CD4-positive, alpha-beta T cell treated with Interleukin-17A for 4 hours (primary cell): Measurements from ENCODE around the gene FARP1.
"Not testable (repeated sequence)": the region's sequence is repeated elsewhere in the genome, so short reads cannot be mapped to it uniquely, and the experiment has no call there.

Experiments
- DNase-seq: peaks from one replicate; pipeline ENCODE4 v3.0.0-alpha.2; 2020; ENCODE audit warnings: mixed read lengths

The FARP1 gene

DNA sequence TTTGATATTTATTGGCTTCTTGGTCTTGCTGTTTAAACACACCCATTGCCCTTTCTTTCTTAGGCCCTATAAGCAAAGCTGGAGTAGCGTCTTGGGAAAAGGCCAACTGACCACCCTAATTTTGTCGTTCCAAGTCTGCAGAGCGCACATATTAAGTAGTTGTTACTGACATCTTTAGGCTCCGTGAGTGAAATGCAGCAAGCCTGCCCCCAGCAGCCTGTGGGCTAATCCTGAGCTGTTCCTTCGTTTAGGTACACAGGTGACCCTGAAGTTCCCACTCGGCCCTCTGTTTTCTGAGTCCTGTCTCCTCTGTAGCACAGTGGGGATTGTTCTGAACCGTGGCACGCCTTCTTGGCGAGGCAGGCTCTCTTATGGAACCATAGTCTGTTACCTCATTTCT lies 263.5 kb downstream of the FARP1 start:
- DNase-seq: no peak

DNA sequence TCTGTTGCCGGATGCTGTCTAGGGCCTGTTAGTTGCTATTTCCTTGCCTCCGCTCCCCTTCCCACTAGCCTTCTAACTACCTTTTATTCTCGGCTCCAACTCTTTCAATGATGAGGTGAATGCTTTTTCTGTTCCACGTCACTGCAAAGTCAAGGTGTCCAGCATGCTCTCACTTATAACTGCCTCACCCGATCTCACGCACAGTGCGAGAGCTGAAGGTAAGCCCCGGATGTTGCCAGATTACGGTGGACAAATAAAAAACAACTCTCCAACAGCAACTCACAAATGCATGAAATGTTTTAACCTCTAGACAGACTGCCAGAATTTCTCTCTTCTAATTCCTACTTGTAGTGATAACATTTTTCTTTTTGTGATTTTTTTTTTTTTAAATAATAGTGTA lies 264.1 kb downstream of the FARP1 start:
- DNase-seq: no peak

DNA sequence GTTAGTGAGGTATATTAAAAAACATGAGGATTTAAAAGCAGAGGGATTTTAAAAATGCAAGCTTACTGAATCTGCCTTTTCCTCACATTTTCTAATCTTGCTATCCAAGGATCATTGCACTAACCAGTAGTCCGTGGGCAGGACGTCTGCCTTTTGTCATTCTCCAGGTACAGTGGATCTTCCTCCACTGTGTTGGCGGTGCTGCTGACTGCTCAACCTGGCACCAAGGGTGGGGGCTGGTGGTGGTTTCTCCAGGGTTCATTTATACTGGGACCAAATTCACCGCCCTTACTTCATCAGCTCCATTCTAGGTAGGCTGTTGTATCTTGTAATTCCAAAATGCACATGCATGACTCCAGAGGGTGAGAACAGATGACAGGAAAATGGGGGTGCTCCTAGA lies 264.7 kb downstream of the FARP1 start:
- no peak for DNase-seq

DNA sequence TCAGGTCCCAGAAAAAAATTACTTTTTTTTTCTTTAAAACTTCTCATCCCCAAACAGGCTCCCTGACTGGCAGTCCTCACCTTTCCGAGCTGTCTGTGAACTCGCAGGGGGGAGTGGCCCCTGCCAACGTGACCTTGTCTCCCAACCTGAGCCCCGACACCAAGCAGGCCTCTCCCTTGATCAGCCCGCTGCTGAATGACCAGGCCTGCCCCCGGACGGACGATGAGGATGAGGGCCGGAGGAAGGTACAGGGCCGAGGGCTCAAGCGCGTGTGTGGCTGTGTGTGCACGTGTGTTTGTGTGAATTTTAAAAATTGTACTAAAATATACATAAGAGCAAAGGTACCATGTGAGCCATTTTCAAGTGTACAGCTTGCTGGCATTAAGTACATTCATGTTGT lies 266.4 kb downstream of the FARP1 start:
- DNase-seq: no peak

DNA sequence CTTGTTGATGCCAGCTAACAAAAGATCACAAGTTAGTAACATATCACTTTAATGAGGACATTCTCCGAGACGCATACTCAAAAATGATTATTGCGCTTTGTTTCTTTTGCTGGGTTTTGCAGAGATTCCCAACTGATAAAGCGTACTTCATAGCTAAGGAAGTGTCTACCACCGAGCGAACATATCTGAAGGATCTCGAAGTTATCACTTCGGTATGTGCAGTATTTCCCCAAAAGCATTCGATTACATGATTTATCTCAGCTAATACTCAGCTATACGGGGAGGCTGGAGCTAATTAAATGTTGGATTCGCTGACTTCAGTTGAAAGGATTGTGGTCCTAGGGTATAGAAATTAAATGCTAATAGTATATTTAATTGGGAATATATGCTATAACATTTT lies 267.7 kb downstream of the FARP1 start:
- no peak for DNase-seq

DNA sequence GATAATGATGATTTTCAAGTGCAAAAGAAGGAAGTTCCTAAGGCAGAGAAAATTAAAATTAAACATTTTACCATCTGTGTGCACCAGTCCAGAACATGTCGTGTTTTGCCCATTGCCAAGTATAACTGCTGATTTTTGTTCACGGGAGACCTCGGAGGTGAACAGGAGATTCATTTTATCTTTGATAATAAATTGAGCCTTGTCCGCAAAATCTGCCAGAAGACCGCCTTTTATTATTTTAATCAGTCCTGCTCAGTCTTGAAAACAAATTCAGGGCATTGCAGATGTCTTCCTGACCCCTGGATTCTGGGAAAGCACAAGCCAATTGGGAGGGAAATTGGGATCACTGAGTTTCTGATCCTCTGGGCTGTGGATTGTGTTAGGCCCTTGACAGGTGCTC lies 268.1 kb downstream of the FARP1 start:
- no peak for DNase-seq

DNA sequence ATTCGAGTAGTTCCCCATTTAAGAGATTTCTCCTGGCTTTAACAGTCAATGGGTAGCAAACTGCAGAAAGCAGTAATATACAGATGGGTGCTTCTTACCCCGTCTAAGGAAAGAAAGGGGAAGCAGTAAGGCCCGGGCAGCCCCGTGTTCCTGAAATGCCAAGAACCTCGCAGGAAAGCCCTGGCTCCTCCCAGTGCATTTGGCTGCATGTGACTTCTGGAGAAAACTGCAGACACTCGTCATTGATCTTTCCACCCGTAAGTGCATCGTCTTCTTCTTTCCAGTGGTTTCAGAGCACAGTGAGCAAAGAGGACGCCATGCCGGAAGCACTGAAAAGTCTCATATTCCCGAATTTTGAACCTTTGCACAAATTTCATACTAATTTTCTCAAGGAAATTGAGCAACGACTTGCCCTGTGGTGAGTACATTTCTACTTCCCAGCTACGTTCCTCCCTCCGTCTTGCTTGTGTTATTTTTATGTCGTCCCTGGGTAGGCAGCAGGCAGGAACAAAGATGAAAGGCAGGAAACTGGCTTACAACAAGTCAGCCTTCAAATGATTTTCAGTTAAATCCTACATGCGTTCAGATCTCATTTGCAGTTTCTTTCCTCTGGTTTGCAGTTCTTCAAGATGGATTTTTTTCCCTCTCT lies 268.8 kb downstream of the FARP1 start:
- peak; percentile 22 for DNase-seq

DNA sequence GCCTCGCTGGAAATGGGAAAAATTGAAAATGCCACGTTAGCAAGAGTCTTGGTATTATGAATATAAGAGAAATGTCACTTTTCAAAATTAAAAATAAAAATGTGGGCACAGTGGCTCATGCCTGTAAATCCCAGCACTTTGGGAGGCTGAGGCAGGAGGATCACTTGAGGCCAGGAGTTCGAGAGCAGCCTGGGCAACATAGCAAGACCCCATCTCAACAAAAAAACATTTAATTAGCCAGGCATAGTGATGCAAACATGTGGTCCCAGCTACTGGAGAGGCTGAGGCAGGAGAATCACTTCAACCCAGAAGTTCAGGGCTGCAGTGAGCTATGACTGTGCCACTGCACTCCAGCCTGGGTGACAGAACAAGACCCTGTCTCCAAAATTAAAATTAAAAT lies 270.4 kb downstream of the FARP1 start:
- not testable (repeated sequence) for DNase-seq

DNA sequence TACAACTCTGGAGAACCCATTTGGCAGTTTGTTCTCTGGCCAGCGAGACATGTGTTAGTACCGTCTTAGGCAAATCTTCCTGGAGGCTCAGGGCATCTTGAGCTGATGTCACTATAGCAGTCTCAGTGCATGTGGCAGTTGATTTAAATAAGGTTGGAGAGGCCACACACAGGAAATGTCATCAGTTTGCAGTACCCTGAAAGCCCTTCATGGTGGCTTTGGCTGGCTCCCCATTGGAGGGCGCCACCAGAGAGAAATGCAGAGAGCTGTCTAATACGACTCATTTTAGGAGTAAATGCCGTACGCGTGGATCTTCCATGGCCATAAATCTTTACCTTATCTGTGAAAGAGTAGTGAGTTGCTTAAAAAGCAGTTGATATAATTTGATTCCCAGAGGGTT lies 270.9 kb downstream of the FARP1 start:
- DNase-seq: no peak

DNA sequence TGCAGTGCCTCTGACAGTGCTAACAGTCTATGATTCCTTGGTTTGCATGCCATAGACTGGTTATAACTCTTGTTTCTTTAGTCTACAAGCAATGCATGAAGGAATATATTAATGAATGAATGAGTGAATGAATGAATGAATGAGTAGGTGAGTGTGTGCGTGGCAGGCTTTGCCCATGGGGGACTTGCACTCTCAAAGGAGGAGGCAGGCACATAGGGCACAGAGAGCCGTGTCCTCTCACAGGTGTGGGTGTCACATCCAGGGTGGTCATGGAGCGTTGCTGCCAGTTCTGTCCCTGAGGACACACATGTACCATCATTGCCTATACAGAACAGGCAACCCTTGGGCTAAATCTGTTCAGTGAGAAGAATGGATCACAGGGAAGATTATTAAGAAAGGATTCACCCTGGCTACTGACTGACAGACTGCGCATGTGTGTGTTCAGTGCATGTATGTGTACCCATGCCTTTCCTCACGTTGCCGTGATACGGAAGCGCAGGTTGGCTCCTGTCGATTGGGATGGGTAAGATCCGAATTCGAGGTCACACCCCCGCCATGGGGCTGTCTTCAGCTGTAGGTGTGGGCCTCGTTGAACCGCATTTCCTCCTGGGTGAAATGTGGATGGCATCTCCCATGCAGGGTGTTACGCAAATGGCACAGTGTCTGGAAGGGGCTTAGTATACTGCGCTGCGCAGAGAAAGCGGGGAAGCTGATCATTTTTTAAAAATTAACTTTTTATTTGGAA lies 272.6 kb downstream of the FARP1 start:
- no peak for DNase-seq

DNA sequence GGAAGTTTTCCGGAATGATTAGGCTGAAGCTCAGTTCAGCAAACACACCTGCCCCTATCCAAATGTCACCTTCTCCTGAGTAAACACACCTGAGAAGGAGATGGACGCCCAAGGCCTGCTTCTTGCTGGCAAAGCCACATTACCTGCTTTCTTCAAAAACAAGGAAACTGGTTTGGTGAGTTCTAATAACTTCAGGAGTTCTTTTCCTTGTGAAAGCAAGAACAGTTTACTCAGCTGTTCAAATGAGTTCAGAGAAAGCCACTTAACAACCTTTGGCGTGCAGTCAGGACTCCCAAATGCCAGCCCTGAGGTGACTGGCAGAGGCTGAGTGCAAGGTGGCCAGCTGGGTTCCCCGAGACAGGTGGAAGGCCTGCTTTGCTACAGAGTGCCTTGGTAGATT lies 273.5 kb downstream of the FARP1 start:
- no peak for DNase-seq

DNA sequence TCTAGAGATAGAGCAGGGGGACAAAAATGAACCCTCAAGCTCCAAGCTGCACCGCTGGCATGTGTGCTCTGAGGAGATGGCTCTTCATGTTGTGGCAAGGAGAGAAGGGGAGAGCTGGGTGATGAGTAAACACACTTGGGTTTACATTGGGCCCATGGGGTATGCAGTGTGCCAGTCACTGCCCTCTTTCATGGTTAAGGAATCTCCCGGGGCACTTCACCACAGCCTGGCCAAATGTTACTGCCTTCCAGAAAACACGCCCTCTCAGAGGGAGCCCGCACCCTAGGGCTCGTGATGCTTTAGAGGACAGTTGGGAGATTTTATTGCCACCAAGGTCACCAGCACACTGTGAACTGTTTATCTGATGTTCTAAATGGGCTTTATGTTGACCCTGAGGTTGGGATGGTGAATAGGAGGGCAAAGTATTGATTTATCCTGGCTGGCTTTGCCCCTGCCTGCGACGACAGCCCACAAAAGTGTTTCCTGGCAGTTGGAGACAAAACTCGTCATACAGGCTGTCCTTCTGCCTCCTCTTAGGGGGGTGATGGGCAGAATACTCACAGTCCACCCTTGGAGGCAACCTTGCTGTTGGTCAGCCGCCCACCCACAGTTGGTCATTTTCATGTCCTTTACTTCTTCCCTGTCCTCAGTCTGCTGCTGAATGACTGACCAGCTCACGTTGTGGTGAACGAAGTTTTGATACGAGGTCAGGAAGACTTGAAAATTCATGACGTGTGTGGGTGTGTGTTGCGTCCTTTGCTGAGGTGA lies 277.1 kb downstream of the FARP1 start:
- no peak for DNase-seq

DNA sequence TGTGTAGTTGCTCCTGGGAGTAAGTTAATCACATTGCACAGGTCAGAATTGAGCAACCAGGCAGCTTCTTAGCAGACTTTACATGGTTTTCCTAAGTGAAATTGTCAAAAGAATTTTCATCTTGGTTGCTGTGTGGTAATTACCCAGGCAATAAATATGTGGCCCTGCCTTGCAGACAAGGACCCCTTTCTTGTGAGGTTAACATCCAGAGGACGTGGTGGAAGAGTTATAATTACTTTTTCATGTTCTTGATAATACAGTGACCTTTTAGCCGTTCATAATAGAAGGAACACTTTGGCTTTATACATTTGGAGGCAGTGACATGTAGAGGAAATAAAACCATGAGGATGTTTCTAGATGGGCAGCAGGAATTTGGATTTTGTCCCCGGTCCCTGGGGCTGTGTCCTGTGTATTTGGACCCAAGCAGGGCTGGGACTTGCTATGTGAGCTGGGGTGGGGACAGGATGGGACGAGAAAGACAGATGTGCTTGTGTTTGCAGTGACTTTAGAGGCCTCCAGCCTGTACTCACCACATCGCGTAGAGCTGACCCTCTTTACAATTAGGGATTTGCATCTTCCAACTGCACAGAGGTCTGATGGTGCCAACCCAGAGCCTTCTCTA lies 277.8 kb downstream of the FARP1 start:
- no peak for DNase-seq

DNA sequence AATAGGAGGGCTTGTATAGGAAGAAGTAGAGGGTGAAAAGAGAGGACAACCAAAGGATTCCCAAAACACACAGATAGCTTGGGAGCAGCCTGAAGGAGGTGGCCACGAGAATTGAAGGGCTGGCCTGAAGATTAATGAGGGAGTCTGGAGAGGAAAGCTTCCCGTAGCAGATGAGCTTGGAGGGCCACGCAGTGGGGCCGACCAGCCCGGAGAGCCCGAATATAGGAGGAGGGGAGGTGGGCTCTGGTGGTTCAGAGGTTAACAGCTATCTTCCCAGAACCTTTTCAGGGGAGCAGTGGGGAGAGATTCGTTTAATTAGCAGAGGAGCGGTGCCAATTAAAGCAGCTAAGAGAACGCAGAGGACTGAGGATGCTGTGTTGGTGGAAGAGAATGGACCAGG lies 279.2 kb downstream of the FARP1 start:
- no peak for DNase-seq

DNA sequence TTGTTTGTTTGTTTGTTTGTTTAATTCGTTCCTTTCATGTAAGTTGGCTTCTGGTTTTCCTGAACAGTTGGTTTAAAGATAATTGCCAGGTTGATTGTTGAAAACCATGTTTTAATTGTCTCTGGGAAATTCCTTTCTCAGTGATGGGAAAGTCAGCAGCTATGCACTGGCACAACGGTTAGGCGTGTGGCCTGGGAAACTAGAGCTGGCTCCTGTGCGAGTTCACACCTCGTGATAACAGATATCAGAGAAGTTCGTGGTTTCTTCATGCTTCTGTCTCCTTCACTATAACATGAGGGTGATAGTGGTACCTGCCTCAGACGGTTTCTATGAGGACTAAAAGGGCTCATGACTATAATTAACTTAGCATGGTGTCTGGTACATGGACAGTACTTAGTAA lies 280.5 kb downstream of the FARP1 start:
- DNase-seq: no peak

DNA sequence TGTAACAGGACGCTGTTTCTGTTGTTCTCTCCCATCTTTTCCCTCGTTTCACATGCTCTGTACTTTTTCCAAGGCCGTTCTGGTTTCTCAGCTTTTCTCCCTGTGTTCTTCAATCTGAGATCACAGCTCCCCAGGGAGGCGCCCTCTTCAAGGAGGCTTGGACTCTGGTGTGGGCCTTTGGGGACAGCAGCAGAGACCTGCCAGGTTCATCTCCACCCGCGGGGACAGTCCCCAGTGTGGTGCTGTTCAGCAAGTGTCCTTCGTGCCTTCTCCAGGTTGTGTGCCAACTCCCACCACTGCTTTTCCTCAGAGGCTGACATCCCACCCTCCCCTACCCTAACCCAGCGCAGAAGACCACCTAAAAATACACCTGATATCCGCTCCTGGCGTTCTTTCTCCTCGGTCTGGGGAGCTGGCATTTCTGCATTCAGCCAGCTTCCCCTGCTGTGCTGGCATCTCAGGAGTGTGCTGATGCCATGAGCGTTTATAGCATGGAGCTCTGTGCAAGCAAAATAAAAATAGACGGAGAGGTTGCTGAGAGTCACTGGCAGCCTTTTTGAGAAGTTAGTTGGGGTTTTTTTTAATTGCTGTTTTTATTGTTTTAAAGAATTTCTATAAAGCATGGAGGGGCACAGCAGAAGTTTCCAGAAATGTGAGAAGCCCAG lies 284.6 kb downstream of the FARP1 start:
- DNase-seq: no peak

DNA sequence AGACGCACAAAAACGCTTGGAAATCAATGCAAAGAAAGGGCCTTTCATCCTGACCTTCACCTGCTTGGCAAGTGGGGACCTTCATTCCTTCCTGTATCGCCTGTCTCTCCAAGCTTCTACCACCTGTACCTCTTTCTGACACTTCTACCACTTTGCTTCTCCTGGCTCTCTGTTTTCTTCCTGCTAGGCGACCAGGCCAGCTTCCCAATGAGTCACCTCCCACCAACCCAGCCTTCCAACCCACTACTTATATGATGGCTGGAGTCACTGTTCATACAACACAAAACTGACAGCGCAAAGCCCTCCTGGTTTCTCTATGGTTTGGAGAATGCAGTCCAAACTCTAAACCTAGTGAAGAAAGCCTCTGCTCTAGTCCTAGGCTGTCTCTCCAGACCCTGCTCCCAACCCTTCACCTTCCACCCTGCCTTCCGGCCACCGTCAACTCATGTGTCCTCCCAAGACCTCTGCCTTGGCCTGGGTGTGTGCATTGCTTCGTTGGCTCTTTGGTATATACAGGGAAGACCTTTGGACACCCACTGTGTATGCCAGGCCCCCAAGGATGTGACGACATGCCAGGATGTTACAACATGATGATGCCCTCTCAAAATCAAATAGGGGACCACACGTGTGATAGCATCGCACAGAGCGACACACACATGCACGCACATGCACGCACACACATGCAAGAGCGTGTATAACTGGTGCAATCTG lies 285.5 kb downstream of the FARP1 start:
- no peak for DNase-seq

DNA sequence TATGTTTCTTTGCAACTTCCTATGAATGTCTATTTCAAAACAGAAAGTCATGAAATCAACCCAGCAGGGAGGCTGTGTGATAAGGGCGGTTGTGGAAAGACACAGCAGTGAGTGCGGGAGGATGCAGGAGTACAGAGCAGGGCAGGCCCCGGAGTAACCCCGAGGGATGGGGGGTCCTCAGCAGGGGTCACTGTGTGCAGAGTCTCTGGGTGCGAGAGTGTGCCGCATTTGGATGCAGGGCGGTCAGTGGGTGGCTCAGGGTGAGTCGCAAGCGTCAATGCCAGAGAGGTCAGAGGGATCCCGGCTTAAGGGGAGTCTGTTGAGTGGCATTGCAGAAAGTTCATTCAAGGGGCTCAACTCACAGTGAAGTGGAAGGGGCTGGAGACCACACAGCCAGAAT lies 286.2 kb downstream of the FARP1 start:
- DNase-seq: no peak

DNA sequence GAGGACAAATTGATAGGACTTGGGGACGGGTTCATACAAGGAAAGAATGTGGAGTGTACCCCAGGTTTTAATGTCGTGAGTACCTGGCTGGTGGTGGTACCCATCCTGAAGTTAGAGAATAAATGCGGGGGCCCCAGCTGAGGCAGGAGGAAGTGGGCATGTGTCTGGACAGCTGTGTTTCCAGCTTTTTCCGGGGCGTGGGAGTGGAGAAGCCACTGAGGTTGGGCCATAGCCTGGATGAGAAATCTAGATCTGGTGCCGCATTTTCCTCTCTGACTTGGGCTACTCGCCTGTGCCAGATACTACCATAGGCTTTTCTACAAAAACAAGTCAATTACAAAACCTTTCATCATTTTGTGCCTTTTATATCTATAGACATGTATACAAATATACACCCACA lies 286.6 kb downstream of the FARP1 start:
- DNase-seq: no peak

DNA sequence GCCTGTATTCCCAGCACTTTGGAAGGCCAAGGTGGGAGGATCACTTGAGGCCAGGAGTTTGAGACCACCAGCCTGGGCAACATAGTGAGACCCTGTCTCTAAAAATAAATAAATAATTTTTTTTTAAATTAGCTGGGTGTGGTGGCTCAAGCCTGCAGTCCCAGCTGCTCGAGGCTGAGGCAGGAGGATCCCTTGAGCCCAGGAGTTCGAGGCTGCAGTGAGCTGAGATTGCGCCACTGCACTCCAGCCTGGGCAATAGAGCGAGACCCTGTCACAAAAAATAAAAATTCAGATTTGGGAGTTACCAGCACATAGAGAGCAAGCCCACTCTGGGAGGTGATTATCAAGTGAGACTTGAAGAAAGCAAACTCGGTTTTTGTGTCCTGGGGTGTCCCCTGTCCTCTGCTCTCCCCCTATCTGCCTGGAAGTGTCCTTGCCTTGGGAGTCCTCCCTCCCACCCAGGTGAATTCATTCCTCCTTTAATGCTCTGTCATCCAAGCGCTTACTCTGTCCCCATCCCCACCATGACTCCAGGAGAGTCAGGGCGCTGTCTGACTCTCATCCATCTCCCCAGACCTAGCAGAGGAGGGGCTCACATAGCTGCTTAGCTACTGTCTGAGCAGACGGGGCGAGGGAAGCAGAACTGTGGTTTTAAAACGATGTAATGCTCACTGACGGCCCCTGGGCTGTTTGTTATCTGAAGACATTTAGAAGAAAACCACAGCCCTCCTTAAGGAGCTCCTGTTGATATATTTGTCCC lies 287.3 kb downstream of the FARP1 start:
- no peak for DNase-seq

DNA sequence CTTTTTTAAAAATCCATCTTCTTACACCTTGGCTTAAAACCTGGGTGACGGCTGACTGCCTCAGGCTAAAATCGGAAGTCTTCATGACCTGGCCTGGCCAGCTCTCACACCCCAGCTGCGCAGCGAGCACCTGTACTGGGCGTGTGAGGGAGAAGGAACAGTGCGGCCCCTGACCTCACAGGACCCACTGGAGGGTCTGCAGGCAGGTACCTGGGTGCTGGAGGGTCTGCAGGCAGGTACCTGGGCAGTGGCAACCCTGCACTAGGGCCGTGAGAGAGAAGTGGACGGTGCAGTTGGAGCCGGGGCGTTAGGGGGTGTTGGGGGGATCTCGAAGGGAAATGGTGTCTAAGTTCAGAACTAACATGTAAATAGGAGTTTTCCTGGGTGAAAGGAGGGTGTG lies 289.7 kb downstream of the FARP1 start:
- DNase-seq: no peak

DNA sequence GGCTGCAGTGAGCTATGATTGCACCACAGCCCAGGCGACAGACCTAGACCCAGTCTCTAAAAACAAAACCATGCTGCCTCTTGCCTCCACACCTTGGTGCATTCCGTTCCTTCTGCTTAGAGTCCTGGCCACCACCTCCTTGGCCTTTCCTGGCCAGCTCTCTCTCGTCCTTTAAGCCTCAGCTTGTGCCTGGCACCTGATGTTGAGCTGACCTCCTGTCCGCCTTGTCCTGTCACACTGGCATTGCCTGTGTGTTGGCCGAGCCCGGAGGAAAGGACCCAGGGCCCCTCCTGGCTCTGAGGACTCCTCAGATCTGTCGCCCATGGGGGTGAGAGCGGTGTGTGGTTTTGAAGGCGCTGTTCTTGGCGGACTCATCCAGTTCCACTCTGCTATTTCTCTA lies 290.8 kb downstream of the FARP1 start:
- no peak for DNase-seq
